WTC11 (cell line): ENCODE results near the gene GPR17.

Experiments
- CREB1 ChIP-seq: sonication (generic); formaldehyde crosslinking; IDR thresholded peaks from 2 replicates; pipeline ENCODE4 v1.8.0; 2023; ENCODE audit warnings: mild to moderate bottlenecking, missing genetic modification reagents
- CTCF ChIP-seq: fragments of 200-600 bp; IDR thresholded peaks from 2 replicates; pipeline ENCODE4 v1.8.0; 2022; ENCODE audit warnings: antibody characterized with exemption
- SMAD3 ChIP-seq: sonication (generic); formaldehyde crosslinking; IDR thresholded peaks from 2 replicates; pipeline ENCODE4 v1.8.0; 2022; ENCODE audit warnings: missing genetic modification reagents, mild to moderate bottlenecking, borderline replicate concordance

DNA sequence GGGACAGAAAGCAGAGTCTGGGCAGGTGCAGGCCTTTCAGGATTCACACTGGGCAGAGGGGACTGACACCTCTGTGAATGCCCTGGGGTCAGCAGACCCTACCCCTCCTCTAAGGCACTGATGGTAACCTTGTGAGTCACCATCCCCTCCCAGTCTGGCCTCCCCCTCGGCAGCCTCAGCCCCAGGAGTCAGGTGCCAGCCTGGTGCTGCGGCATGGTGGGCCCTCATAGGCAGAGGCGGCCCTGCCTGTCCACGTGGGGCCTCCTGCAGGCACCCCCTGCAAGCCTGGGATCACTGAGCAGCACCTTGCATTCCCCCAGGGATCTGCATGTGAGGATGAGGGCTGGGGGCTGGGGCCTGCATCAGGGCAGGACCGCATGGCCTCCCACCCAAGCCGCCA is 4.8 kb upstream of the GPR17 start:
- TF ChIP-seq CREB1 (CRISPR knock-in tag), result no peak
- no peak for TF ChIP-seq SMAD3
- TF ChIP-seq CTCF, result no peak
